NCI-H2171 treated with DMSO at 0.1 percent for 48 hours (cell line): ENCODE results near the gene DDX18.
"Not testable (repeated sequence)": the region's sequence is repeated elsewhere in the genome, so short reads cannot be mapped to it uniquely, and the experiment has no call there.

ENCODE experiments used
- DNase-seq: peaks from one replicate; lab custom pipeline; 2025; lab: John Stamatoyannopoulos, UW

Gene DDX18

GRCh38 chr2:117814417-117815264 is at the start of gene DDX18:
Gene DDX18 (plus strand): TSS chr2:117814691. CDS start chr2:117814778, 87 bp downstream.
- DNase-seq: peak; percentile 99

DNA sequence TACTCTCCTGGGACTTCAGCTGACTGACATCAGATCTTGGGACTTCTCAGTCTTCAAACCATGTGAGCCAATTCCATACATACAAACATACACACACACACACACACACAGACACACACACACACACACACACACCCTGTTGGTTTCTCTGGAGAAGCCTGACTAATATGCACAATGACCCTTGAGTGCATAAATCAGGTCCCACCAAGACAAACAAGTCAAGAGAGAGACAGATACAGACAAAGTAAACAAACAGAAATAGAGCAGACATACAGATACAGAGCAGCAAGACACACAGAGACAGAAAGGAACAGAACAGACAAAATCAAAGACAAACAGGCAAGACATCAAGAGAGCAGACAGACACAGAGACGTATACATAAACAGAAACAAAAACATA is 43.8 kb upstream of the DDX18 start:
- no peak for DNase-seq

DNA sequence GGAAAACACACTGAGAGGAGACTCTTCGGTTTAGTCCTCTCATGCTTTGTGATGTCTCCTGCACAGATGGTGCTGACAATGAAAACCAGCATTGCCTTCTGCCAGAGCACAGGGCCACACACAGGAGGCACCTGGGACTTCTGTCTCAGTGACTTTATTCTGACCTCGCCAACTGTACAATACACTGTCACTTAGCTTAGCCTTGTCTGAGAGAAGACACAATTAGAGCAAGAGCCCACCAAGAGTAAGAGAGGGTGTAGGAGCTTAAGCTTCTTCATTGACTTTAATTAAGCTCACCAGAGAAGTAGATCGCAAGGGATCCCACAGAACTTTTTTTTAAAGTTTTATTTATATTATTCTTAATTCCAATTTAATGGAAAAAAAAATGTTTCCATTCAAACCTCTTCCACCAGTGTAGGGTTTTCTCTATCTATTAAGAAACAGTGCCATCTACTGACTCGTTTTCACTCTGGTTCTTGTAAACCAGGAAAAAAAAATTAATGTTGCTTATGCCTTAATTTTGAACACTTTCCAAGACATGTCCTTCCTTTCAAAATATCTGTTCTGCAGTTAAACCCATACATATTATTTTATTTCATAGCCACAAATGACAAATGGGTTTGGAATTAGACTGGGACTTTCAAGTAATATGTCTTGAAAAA is 42.4 kb upstream of the DDX18 start:
- peak; percentile 54 for DNase-seq

DNA sequence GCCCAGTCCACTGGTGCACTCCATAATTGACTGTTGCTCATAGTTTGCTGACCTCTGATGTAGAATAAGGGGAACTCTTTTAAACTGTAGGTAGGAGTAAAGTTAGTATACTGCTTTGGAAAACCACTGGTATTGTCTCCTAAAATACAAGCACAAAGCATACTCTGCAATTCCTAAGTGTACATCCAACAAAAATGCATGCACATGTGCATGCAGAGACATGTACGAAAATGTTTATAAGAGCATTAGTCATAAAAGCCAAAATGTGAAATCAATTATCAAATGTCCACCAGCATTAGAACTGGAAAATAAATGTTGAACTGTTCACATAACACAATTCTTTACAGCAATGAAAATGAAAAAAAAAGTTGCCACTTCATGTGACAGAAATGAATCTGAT is 39.8 kb upstream of the DDX18 start:
- no peak for DNase-seq

- no peak for DNase-seq
Observed at GRCh38 chr2:117775703-117776219, 38.7 kb upstream of the DDX18 start.

GRCh38 chr2:117776888-117777287 is 37.6 kb upstream of the DDX18 start:
- no peak for DNase-seq

GRCh38 chr2:117785740-117786139 is 28.8 kb upstream of the DDX18 start:
- DNase-seq: peak; percentile 46

DNA sequence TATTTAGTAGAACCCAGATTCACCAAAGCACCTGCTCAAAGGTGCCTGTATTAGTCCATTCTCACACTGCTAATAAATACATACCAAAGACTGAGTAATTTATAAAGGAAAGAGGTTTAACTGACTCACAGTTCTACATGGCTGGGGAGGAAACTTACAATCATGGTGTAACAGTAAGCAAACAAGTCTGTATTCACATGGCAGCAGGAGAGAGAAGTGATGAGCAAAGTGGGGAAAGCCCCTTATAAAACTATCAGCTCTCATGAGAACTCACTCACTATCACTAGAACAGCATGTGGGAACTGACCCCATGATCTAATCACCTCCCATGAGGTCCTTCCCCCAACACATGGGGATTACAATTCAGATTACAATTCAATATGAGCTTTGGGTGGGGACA is 28.0 kb upstream of the DDX18 start:
- DNase-seq: no peak

DNA sequence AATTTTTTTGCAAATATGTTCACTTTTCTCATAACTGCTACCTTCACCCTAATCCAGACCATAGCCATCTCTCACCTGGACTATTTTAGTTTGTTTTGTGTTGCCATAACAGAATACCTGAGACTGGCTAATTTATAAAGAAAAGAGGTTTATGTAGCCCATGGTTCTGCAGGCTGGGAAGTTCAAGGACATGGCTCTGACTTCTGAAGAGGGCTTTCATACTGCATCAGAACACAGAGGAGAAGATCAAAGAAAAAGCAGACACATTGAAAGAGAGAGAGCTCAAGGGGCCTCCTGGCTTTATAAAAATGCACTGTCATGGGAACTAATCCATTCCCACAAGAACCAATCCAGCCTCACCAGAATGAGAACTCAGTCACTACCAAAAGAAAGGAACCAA is 25.0 kb upstream of the DDX18 start:
- DNase-seq: no peak

DNA sequence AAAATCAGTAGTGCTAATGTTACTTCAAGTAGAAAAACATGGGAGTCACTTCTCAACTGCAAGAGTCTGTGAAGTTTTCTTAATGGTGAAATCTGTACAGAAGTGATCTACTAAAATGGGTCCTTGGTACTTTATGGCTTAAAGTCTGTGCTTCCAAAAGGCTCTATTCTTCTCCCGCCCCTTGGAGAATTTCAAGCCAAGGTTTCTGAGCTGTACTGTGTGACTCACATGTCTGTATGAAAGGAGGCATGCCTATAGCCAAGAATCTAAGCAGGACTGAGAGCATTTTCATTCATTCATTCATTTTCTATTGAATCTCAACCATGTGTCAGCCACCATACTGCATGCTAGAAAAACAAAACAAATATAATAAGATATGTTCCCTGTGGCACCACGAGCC is 19.8 kb upstream of the DDX18 start:
- no peak for DNase-seq

- DNase-seq: no peak
Observed at GRCh38 chr2:117801826-117802225, 12.7 kb upstream of the DDX18 start.

GRCh38 chr2:117803644-117804325 is 10.7 kb upstream of the DDX18 start:
- DNase-seq: peak; percentile 45

DNA sequence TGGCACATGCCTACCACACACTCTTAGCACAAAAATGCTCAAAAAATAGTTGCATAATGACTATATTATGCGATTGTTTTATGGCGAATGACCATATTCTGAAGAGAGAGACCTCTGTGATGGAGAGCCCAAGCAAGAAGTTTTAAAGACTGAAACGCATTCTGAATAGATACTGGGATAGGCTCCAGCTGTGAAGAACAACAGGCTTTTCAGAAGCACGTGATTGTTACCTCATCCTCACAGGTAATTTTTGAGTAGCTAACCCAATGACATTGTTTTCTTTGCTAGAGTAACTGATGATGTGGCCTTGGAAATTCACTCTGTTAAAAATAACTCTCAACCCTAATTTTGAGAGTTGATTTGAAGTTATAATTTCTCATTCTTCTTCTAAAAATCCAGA is 2.0 kb upstream of the DDX18 start:
- DNase-seq: no peak

DNA sequence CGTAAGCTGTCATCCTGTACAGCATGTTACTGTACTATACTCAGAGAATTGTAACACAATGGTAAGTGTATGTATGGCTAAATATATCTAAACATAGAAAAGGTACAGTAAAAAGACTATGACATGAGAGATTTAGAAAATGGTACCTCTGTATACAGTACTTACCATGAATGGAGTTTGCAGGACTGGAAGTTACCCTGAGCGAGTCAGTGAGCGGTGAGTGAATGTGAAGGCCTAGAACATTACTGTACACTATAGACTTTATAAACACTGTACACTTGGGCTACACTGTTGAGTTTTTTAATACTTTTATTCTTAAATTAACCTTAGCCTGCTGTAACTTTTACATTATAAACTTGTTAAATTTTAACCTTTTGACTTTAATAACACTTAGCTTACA is 1.5 kb downstream of the DDX18 start:
- DNase-seq: no peak

- no peak for DNase-seq
Observed at GRCh38 chr2:117818921-117819320, 4.4 kb downstream of the DDX18 start.

DNA sequence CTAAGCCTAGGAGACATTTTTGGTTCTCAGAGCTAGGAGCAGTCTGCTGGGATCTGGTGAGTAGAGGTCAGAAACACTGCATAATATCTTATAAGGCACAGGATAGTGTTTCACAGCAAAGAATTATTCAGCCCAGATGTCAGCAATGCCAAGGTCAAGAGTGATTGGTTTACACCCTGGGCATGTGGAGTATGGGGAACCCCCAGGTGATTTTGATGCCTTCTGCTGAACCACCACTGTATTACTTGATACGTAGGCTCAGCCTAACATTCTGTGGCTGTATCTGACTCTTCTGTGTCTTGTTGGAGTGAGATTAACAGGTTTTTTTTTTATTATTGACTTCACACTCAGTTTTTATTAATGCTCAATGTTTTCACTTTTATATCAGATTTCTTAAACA is 6.0 kb downstream of the DDX18 start:
- DNase-seq: no peak

DNA sequence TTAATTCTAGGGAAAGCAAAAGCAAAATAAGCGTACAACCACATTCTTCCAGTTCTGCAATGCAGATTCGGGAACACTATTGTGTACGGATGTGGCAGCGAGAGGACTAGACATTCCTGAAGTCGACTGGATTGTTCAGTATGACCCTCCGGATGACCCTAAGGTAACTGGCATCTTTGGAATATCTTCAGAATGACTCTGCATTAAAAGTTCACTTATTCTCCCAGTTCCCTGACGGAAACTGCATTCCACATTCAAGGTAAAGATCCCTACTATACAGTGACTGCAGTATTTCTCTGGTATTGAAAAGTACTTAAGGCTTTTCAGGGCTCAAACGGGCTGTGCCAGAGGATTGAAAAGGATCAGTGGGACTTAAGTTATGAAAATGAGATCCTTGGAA is 10.9 kb downstream of the DDX18 start:
- DNase-seq: no peak

- not testable (repeated sequence) for DNase-seq
Observed at GRCh38 chr2:117827464-117827863, 13.0 kb downstream of the DDX18 start.

DNA sequence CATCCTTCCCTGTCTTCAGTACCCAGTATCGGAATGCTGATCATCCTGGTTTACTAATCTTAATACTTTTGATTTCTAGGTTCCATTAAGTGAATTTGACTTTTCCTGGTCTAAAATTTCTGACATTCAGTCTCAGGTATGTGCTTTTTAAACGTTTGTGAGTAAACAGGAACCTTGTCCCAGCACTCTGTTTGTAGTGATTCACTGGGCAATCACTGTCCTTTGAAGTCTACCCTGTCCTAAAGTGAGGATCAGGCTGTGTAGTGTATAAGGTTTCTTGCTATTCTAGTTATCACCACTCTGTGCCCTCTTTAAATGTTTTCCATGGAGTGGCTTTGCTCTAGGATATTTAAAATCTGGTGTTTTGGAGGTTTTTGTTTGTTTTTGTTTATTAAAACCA is 14.4 kb downstream of the DDX18 start:
- DNase-seq: no peak

- no peak for DNase-seq
Observed at GRCh38 chr2:117832332-117832731, 17.8 kb downstream of the DDX18 start.

GRCh38 chr2:117832905-117833613 is 18.6 kb downstream of the DDX18 start:
- no peak for DNase-seq

GRCh38 chr2:117833911-117834310 is 19.4 kb downstream of the DDX18 start:
- DNase-seq: no peak
